Uterus (tissue), 2 donors: ENCODE data around the gene KIF9.

Experiments
- POLR2A ChIP-seq, 2 donors: fragments of 450-650 bp; IDR thresholded peaks; one replicate each; pipeline ENCODE4 v1.6.1; 2016; ENCODE audit warnings: antibody characterized with exemption in 2 of 2, mild to moderate bottlenecking in 1 of 2, moderate library complexity in 1 of 2
- TF ChIP-seq, protein P1 (sequence below), 4 experiments: fragments of 200-600 bp in 2 of 4; fragments of 450-650 bp in 2 of 4; sonication (generic) in 2 of 4; IDR thresholded peaks; one replicate each; pipeline ENCODE4 v1.5.1; 2016 to 2019; ENCODE audit warnings: antibody characterized with exemption in 4 of 4, mild to moderate bottlenecking in 2 of 4, moderate library complexity in 1 of 4

DNA sequence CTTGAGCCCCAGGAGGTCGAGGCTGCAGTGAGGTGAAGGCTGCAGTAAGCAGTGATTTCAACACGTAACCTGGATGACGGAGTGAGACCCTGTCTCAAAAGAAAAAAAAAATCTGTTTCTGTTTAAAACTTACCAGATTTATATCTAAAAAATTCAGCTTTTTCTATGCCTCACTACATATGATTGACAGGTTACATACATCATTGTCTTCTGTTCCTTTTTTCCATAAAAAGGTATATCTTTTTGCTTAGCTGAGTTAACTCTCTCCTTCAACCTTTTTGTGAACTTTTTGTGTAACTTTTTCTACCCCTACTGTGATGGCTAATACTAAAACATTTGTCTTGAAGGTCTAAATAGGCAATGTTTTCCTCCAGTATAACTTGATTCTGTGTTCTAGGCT lies 80.1 kb downstream of the KIF9 start:
- TF ChIP-seq, protein P1, sequence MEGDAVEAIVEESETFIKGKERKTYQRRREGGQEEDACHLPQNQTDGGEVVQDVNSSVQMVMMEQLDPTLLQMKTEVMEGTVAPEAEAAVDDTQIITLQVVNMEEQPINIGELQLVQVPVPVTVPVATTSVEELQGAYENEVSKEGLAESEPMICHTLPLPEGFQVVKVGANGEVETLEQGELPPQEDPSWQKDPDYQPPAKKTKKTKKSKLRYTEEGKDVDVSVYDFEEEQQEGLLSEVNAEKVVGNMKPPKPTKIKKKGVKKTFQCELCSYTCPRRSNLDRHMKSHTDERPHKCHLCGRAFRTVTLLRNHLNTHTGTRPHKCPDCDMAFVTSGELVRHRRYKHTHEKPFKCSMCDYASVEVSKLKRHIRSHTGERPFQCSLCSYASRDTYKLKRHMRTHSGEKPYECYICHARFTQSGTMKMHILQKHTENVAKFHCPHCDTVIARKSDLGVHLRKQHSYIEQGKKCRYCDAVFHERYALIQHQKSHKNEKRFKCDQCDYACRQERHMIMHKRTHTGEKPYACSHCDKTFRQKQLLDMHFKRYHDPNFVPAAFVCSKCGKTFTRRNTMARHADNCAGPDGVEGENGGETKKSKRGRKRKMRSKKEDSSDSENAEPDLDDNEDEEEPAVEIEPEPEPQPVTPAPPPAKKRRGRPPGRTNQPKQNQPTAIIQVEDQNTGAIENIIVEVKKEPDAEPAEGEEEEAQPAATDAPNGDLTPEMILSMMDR (IDR thresholded peaks at IDR 0.05): no peak
- no peak for TF ChIP-seq POLR2A (IDR thresholded peaks at IDR 0.05)
